HEK293 (cell line): Measurements from ENCODE around the gene GGA1.

Experiments
- CTCF ChIA-PET: fragments of 350-600 bp; formaldehyde crosslinking; extraction: SDS; loops from one replicate; lab custom pipeline; 2021; ENCODE audit warnings: antibody characterized with exemption; lab: Yijun Ruan, JAX
- POLR2A ChIA-PET: fragments of 300-600 bp; formaldehyde crosslinking; extraction: SDS; loops from one replicate; lab custom pipeline; 2020; ENCODE audit warnings: antibody characterized with exemption, inconsistent platforms; lab: Yijun Ruan, JAX
- H3K27ac ChIP-seq: fragments of 200-500 bp; sonication (Bioruptor generic); 2 replicates; pipeline ENCODE4 v1.5.1; 2014; ENCODE audit warnings: low read depth, low read length, control low read depth, inconsistent platforms; ENCODE audit errors: extremely low read depth
- H3K36me3 ChIP-seq, 2 experiments: fragments of 200-500 bp in 1 of 2; sonication (Bioruptor generic) in 1 of 2; 1 replicate in 1 of 2; 2 replicates in 1 of 2; pipeline ENCODE4 v1.5.1; 2014 to 2017; ENCODE audit warnings: inconsistent platforms in 2 of 2, low read length in 2 of 2; ENCODE audit not compliant: control insufficient read depth in 2 of 2, insufficient read depth in 1 of 2
- H3K4me1 ChIP-seq: fragments of 200-500 bp; sonication (Bioruptor generic); 2 replicates; pipeline ENCODE4 v1.5.1; 2014; ENCODE audit warnings: mild to moderate bottlenecking, low read length, inconsistent platforms; ENCODE audit not compliant: control insufficient read depth, insufficient read depth
- H3K4me3 ChIP-seq: 2 replicates; pipeline ENCODE4 v1.5.1; 2011; ENCODE audit warnings: low read depth, mild to moderate bottlenecking, control low read depth, low read length, moderate library complexity
- H3K9me3 ChIP-seq: fragments of 200-500 bp; sonication (Bioruptor generic); 2 replicates; pipeline ENCODE4 v1.5.1; 2014; ENCODE audit warnings: low read depth, low read length, inconsistent platforms; ENCODE audit not compliant: control insufficient read depth, insufficient read depth
- KLF7 ChIP-seq: fragments of 450-650 bp; formaldehyde crosslinking; IDR thresholded peaks from 2 replicates; pipeline ENCODE4 v1.5.1; 2016; ENCODE audit warnings: missing biosample characterization, missing genetic modification characterization, borderline replicate concordance
- PBX3 ChIP-seq: sonication (generic); formaldehyde crosslinking; IDR thresholded peaks from 2 replicates; pipeline ENCODE4 v1.8.1; 2022; ENCODE audit warnings: mild to moderate bottlenecking, moderate library complexity, missing genetic modification reagents
- PRDM1 ChIP-seq: fragments of 450-650 bp; formaldehyde crosslinking; IDR thresholded peaks from 2 replicates; pipeline ENCODE4; 2016; ENCODE audit warnings: missing biosample characterization, missing genetic modification characterization
- SCRT1 ChIP-seq: fragments of 450-650 bp; formaldehyde crosslinking; IDR thresholded peaks from 2 replicates; pipeline ENCODE4 v1.5.1; 2016; ENCODE audit warnings: missing biosample characterization, missing genetic modification characterization, borderline replicate concordance
- SCRT2 ChIP-seq: fragments of 450-650 bp; formaldehyde crosslinking; IDR thresholded peaks from 2 replicates; pipeline ENCODE4 v1.5.1; 2016; ENCODE audit warnings: missing biosample characterization, missing genetic modification characterization
- ZBTB1 ChIP-seq: fragments of 450-650 bp; formaldehyde crosslinking; IDR thresholded peaks from 2 replicates; pipeline ENCODE4 v1.5.1; 2016; ENCODE audit warnings: missing biosample characterization, missing genetic modification characterization
- ZFP41 ChIP-seq: fragments of 450-650 bp; formaldehyde crosslinking; IDR thresholded peaks from 2 replicates; pipeline ENCODE4 v1.5.1; 2016; ENCODE audit warnings: missing biosample characterization, missing genetic modification characterization, borderline replicate concordance
- ZIC2 ChIP-seq: fragments of 450-650 bp; formaldehyde crosslinking; IDR thresholded peaks from 2 replicates; pipeline ENCODE4 v1.5.1; 2016; ENCODE audit warnings: missing biosample characterization, missing genetic modification characterization
- ZNF112 ChIP-seq: fragments of 450-650 bp; formaldehyde crosslinking; IDR thresholded peaks from 2 replicates; pipeline ENCODE4 v1.5.0; 2017; ENCODE audit warnings: missing biosample characterization, missing genetic modification characterization
- ZNF211 ChIP-seq: fragments of 450-650 bp; formaldehyde crosslinking; IDR thresholded peaks from 2 replicates; pipeline ENCODE4 v1.5.1; 2016; ENCODE audit warnings: low read depth, missing biosample characterization, missing genetic modification characterization
- ZNF26 ChIP-seq: fragments of 450-650 bp; formaldehyde crosslinking; IDR thresholded peaks from 2 replicates; pipeline ENCODE4 v1.5.1; 2016; ENCODE audit warnings: missing biosample characterization, missing genetic modification characterization
- ZNF302 ChIP-seq: fragments of 450-650 bp; formaldehyde crosslinking; IDR thresholded peaks from 2 replicates; pipeline ENCODE4 v1.5.1; 2016; ENCODE audit warnings: missing biosample characterization, missing genetic modification characterization, low read depth
- ZNF366 ChIP-seq: fragments of 450-650 bp; formaldehyde crosslinking; conservative IDR thresholded peaks from 2 replicates; pipeline ENCODE4 v1.5.1; 2016; ENCODE audit warnings: missing biosample characterization, missing genetic modification characterization
- ZNF510 ChIP-seq: fragments of 450-650 bp; formaldehyde crosslinking; IDR thresholded peaks from 2 replicates; pipeline ENCODE4 v1.5.1; 2018; ENCODE audit warnings: mild to moderate bottlenecking, missing genetic modification characterization, missing biosample characterization; ENCODE audit not compliant: insufficient replicate concordance
- ZNF624 ChIP-seq: fragments of 450-650 bp; formaldehyde crosslinking; IDR thresholded peaks from 2 replicates; pipeline ENCODE4 v1.5.1; 2017; ENCODE audit warnings: missing biosample characterization, missing genetic modification characterization
- ZNF629 ChIP-seq: fragments of 450-650 bp; formaldehyde crosslinking; IDR thresholded peaks from 2 replicates; pipeline ENCODE4 v1.5.1; 2017; ENCODE audit warnings: missing biosample characterization, missing genetic modification characterization
- ZNF645 ChIP-seq: fragments of 450-650 bp; formaldehyde crosslinking; IDR thresholded peaks from 2 replicates; pipeline ENCODE4; 2016; ENCODE audit warnings: missing biosample characterization, missing genetic modification characterization
- TF ChIP-seq, protein P1 (sequence below): fragments of 450-650 bp; formaldehyde crosslinking; IDR thresholded peaks from 2 replicates; pipeline ENCODE4 v1.5.1; 2016; ENCODE audit warnings: missing biosample characterization, missing genetic modification characterization
- TF ChIP-seq, protein P2 (sequence below): fragments of 450-650 bp; formaldehyde crosslinking; IDR thresholded peaks from 2 replicates; pipeline ENCODE4 v1.5.1; 2016; ENCODE audit warnings: missing biosample characterization, missing genetic modification characterization
- TF ChIP-seq, protein P3 (sequence below): fragments of 450-650 bp; formaldehyde crosslinking; IDR thresholded peaks from 2 replicates; pipeline ENCODE4 v1.5.1; 2016; ENCODE audit warnings: missing biosample characterization, missing genetic modification characterization

The GGA1 gene

GRCh38 chr22:37627545-37627944 lies 18.9 kb downstream of the GGA1 start:
- no peaks in the 10 kb centered on the region for H3K9me3 ChIP-seq
- TF ChIP-seq, protein P1, sequence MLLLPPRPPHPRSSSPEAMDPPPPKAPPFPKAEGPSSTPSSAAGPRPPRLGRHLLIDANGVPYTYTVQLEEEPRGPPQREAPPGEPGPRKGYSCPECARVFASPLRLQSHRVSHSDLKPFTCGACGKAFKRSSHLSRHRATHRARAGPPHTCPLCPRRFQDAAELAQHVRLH (tag by site-specific recombination) = no peak
- peak; percentile 45 for TF ChIP-seq ZIC2
- ChIA-PET POLR2A (interaction anchor here (1.3 to 2.6 kb wide), 3 partner anchors 10 to 19 kb away, joined by 4 to 8 read pairs (median 4); partner anchors contain the start of gene GGA1), CTCF (interaction anchor here (1.1 to 10.4 kb wide), 3 partner anchors 9 to 15 kb away, joined by 3 to 107 read pairs (median 3); no protein-coding TSS in a partner anchor)
- H3K4me3 ChIP-seq = no peak overlapping the region
- no peak overlapping the region for H3K27ac ChIP-seq
- no peaks in the 10 kb centered on the region for H3K4me1 ChIP-seq
- H3K36me3 ChIP-seq = peaks cover 6 to 92% of the 10 kb centered on the region in 2 experiments; a peak in 2 of 3 replicates

GRCh38 chr22:37628830-37629229 lies 20.2 kb downstream of the GGA1 start:
- H3K36me3 ChIP-seq = peaks cover 6 to 86% of the 10 kb centered on the region in 2 experiments; a peak in 2 of 3 replicates
- H3K4me3 ChIP-seq = no peak overlapping the region
- TF ChIP-seq ZNF211 (tag by site-specific recombination) (no peak), ZNF112 (tag by site-specific recombination) (no peak), ZNF645 (tag by site-specific recombination) (no peak), ZNF26 (tag by site-specific recombination) (no peak), PRDM1 (tag by site-specific recombination) (no peak), SCRT1 (no peak), KLF7 (no peak), PBX3 (no peak), ZNF510 (no peak), ZNF624 (tag by site-specific recombination) (no peak), ZNF302 (tag by site-specific recombination) (no peak), ZFP41 (tag by site-specific recombination) (no peak), SCRT2 (tag by site-specific recombination) (no peak), ZNF629 (tag by site-specific recombination) (no peak), ZBTB1 (tag by site-specific recombination) (no peak), ZNF366 (tag by site-specific recombination) (no peak)
- TF ChIP-seq, protein P2, sequence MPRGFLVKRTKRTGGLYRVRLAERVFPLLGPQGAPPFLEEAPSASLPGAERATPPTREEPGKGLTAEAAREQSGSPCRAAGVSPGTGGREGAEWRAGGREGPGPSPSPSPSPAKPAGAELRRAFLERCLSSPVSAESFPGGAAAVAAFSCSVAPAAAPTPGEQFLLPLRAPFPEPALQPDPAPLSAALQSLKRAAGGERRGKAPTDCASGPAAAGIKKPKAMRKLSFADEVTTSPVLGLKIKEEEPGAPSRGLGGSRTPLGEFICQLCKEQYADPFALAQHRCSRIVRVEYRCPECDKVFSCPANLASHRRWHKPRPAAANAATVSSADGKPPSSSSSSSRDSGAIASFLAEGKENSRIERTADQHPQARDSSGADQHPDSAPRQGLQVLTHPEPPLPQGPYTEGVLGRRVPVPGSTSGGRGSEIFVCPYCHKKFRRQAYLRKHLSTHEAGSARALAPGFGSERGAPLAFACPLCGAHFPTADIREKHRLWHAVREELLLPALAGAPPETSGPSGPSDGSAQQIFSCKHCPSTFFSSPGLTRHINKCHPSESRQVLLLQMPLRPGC (tag by site-specific recombination) = no peak
- TF ChIP-seq, protein P3, sequence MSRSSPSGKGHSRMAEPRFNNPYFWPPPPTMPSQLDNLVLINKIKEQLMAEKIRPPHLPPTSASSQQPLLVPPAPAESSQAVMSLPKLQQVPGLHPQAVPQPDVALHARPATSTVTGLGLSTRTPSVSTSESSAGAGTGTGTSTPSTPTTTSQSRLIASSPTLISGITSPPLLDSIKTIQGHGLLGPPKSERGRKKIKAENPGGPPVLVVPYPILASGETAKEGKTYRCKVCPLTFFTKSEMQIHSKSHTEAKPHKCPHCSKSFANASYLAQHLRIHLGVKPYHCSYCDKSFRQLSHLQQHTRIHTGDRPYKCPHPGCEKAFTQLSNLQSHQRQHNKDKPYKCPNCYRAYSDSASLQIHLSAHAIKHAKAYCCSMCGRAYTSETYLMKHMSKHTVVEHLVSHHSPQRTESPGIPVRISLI (tag by site-specific recombination) = no peak
- H3K9me3 ChIP-seq = no peaks in the 10 kb centered on the region
- H3K4me1 ChIP-seq = peaks cover 8% of the 10 kb centered on the region
- H3K27ac ChIP-seq = no peak overlapping the region
- ChIA-PET POLR2A (interaction anchor here (0.8 to 2.6 kb wide), 3 partner anchors 14 to 48 kb away, joined by 4 to 8 read pairs (median 4); partner anchors contain the start of gene GGA1), CTCF (interaction anchor here (1.4 to 10.4 kb wide), 2 partner anchors 14 to 22 kb away, joined by 12 to 107 read pairs; no protein-coding TSS in a partner anchor)
